ENCODE measurements around the gene ATP6V1C2.

The ATP6V1C2 gene

DNA sequence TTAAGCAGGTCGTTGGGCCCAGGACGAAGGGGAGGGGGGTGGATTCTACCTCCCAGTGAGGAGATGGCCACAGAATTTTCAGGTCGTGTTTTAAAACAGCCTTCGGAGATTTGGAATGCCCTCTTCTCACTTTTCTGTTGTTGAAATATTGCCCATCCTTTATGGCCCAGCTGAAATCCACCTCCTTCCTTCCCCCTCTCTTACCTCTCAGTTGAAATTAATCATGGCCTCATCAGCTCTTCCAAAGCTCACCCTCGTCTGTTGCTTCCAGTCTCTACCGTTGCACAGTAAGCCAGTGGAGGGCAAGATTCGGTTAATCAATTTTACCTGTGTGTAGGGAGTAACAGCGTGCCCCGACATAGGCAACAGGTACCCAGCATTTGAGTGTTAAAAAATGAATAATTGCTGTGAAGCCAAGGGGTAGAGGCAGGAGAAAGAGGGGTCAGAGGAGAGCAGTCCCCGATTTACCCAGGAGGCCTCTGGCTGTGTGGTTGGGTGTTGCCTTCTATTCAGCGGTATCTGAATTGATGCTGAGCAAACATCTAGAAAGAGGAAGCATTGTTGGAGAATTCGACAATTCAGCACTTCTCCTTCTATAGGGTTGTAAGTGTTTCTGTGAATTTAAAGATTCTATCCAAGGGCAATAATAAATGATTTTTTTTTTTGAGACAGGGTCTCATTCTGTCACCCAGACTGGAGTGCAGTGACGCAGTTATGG is 99.7 kb downstream of the ATP6V1C2 start:
- TF ChIP-seq EZH2phosphoT487 (IDR thresholded peaks at IDR 0.05; ENCODE audit: borderline replicate concordance, low read length) = no peak
- TF ChIP-seq, protein P1, sequence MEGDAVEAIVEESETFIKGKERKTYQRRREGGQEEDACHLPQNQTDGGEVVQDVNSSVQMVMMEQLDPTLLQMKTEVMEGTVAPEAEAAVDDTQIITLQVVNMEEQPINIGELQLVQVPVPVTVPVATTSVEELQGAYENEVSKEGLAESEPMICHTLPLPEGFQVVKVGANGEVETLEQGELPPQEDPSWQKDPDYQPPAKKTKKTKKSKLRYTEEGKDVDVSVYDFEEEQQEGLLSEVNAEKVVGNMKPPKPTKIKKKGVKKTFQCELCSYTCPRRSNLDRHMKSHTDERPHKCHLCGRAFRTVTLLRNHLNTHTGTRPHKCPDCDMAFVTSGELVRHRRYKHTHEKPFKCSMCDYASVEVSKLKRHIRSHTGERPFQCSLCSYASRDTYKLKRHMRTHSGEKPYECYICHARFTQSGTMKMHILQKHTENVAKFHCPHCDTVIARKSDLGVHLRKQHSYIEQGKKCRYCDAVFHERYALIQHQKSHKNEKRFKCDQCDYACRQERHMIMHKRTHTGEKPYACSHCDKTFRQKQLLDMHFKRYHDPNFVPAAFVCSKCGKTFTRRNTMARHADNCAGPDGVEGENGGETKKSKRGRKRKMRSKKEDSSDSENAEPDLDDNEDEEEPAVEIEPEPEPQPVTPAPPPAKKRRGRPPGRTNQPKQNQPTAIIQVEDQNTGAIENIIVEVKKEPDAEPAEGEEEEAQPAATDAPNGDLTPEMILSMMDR (IDR thresholded peaks at IDR 0.05; ENCODE audit: low read depth, low read length, poor library complexity, severe bottlenecking) = no peak
- no peaks in the 10 kb centered on the region for H3K79me2 ChIP-seq (ENCODE audit: control insufficient read depth, low read length)
- H3K27ac ChIP-seq (ENCODE audit: low read depth, low read length) = no peak overlapping the region
- H4K20me1 ChIP-seq (ENCODE audit: control insufficient read depth, insufficient read depth, low read depth, low read length) = no peaks in the 10 kb centered on the region
- no peaks in the 10 kb centered on the region for H3K9me2 ChIP-seq (replicated peaks; ENCODE audit: control insufficient read depth, low read length)
- no peak overlapping the region for H3K4me3 ChIP-seq (ENCODE audit: low read length)
- peaks cover 56% of the 10 kb centered on the region for H3K27me3 ChIP-seq (ENCODE audit: control insufficient read depth, low read length)
- no peaks in the 10 kb centered on the region for H3K4me1 ChIP-seq (ENCODE audit: control insufficient read depth, low read length)
- no peaks in the 10 kb centered on the region for H3F3A ChIP-seq (ENCODE audit: control insufficient read depth, insufficient read depth)
- H3K9me3 ChIP-seq (ENCODE audit: control insufficient read depth, insufficient read depth, low read length) = no peaks in the 10 kb centered on the region
- no peaks in the 10 kb centered on the region for H3K36me3 ChIP-seq (ENCODE audit: control insufficient read depth, low read length)
- no peak overlapping the region for H3K4me2 ChIP-seq (ENCODE audit: low read length)

DNA sequence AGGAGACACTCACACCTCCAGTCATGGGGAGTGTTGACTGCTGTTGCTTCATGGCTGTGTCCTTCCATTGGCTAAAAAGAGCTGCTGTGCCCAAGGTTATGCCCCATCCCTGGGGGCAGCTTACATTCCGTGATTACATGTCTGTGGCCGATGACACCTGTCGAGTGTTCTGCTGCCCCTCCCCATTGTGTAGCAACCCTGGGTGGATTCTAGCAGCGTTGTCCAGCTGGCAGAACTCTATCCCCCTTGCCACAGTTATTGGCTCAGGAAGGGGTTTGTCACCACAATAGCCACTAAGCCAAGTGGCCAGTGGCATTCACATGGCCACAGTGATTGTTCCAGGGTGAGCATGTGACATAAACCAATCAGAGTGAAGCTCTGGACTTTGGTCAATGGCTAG is 102.8 kb downstream of the ATP6V1C2 start:
- no peaks in the 10 kb centered on the region for H3K36me3 ChIP-seq (ENCODE audit: control insufficient read depth, low read length)
- no peak overlapping the region for H3K4me3 ChIP-seq (ENCODE audit: low read length)
- H4K20me1 ChIP-seq (ENCODE audit: control insufficient read depth, insufficient read depth, low read depth, low read length) = no peaks in the 10 kb centered on the region
- no peaks in the 10 kb centered on the region for H3F3A ChIP-seq (ENCODE audit: control insufficient read depth, insufficient read depth)
- no peak overlapping the region for H3K4me2 ChIP-seq (ENCODE audit: low read length)
- H3K9me2 ChIP-seq (replicated peaks; ENCODE audit: control insufficient read depth, low read length) = no peaks in the 10 kb centered on the region
- peaks cover 55% of the 10 kb centered on the region for H3K27me3 ChIP-seq (ENCODE audit: control insufficient read depth, low read length)
- H3K79me2 ChIP-seq (ENCODE audit: control insufficient read depth, low read length) = no peaks in the 10 kb centered on the region
- TF ChIP-seq, protein P1 (IDR thresholded peaks at IDR 0.05; ENCODE audit: low read depth, low read length, poor library complexity, severe bottlenecking) = no peak
- TF ChIP-seq EZH2phosphoT487 (IDR thresholded peaks at IDR 0.05; ENCODE audit: borderline replicate concordance, low read length) = no peak
- no peak overlapping the region for H3K27ac ChIP-seq (ENCODE audit: low read depth, low read length)
- peaks cover 20% of the 10 kb centered on the region for H3K4me1 ChIP-seq (ENCODE audit: control insufficient read depth, low read length)
- H3K9me3 ChIP-seq (ENCODE audit: control insufficient read depth, insufficient read depth, low read length) = no peaks in the 10 kb centered on the region

DNA sequence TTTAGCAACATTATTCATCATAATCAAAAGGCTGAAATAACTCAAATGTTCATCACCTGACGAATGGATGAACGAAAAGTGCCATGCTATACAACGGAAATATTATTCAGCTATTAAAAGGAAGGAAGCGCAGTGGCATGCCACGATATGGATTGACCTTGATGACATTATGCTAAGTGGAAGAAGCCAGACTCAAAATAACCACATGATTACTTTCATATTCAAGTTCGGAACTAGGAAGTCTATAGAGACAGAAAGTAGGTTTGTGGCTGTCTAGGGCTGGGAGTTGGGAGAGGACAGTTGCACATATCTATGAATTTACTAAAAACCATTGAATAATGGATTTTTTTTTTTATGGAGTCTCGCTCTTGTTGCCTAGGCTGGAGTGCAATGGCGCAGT is 104.6 kb downstream of the ATP6V1C2 start:
- TF ChIP-seq EZH2phosphoT487 (IDR thresholded peaks at IDR 0.05; ENCODE audit: borderline replicate concordance, low read length) = no peak
- TF ChIP-seq, protein P1 (IDR thresholded peaks at IDR 0.05; ENCODE audit: low read depth, low read length, poor library complexity, severe bottlenecking) = no peak
- Histone ChIP-seq H3K27ac (ENCODE audit: low read depth, low read length) (no peak overlapping the region), H4K20me1 (ENCODE audit: control insufficient read depth, insufficient read depth, low read depth, low read length) (no peaks in the 10 kb centered on the region), H3K4me3 (ENCODE audit: low read length) (no peak overlapping the region), H3K9me3 (ENCODE audit: control insufficient read depth, insufficient read depth, low read length) (no peaks in the 10 kb centered on the region), H3K36me3 (ENCODE audit: control insufficient read depth, low read length) (no peaks in the 10 kb centered on the region), H3K4me2 (ENCODE audit: low read length) (no peak overlapping the region), H3K27me3 (ENCODE audit: control insufficient read depth, low read length) (peaks cover 57% of the 10 kb centered on the region), H3K79me2 (ENCODE audit: control insufficient read depth, low read length) (no peaks in the 10 kb centered on the region), H3K9me2 (replicated peaks; ENCODE audit: control insufficient read depth, low read length) (no peaks in the 10 kb centered on the region), H3F3A (ENCODE audit: control insufficient read depth, insufficient read depth) (no peaks in the 10 kb centered on the region), H3K4me1 (ENCODE audit: control insufficient read depth, low read length) (peaks cover 20% of the 10 kb centered on the region)

Measured in DOHH2 (cell line).